CD4-positive, alpha-beta T cell treated with Interleukin-21 for 1 hour (primary cell): ENCODE measurements around the gene PLBD2.

Experiments used
- DNase-seq: peaks from one replicate; pipeline ENCODE4 v3.0.0-alpha.2; 2020

PLBD2 gene

GRCh38 chr12:113371808-113372207 lies 13.4 kb downstream of the PLBD2 start:
- DNase-seq = no peak

- no peak for DNase-seq
Observed at GRCh38 chr12:113372371-113372770, 14.0 kb downstream of the PLBD2 start.

GRCh38 chr12:113373440-113373839 lies 15.1 kb downstream of the PLBD2 start:
- no peak for DNase-seq

GRCh38 chr12:113373969-113374368 lies 15.6 kb downstream of the PLBD2 start:
- DNase-seq = no peak

GRCh38 chr12:113374823-113375428 lies 16.5 kb downstream of the PLBD2 start:
- no peak for DNase-seq

GRCh38 chr12:113378291-113378690 lies 19.9 kb downstream of the PLBD2 start:
- DNase-seq = no peak

GRCh38 chr12:113381220-113381619 lies 22.8 kb downstream of the PLBD2 start:
- DNase-seq = no peak

GRCh38 chr12:113382206-113382605 lies 23.8 kb downstream of the PLBD2 start:
- no peak for DNase-seq

- DNase-seq = no peak
Observed at GRCh38 chr12:113384778-113385177, 26.4 kb downstream of the PLBD2 start.

GRCh38 chr12:113385282-113385882 lies 27.0 kb downstream of the PLBD2 start:
- no peak for DNase-seq

GRCh38 chr12:113386866-113387566 lies 28.6 kb downstream of the PLBD2 start:
- DNase-seq = no peak

GRCh38 chr12:113387631-113388030 lies 29.2 kb downstream of the PLBD2 start:
- no peak for DNase-seq

GRCh38 chr12:113388351-113388750 lies 30.0 kb downstream of the PLBD2 start:
- DNase-seq = no peak

- no peak for DNase-seq
Observed at GRCh38 chr12:113390064-113391043, 32.0 kb downstream of the PLBD2 start.

GRCh38 chr12:113391145-113391544 lies 32.8 kb downstream of the PLBD2 start:
- DNase-seq = no peak

- DNase-seq = no peak
Observed at GRCh38 chr12:113391650-113392337, 33.4 kb downstream of the PLBD2 start.

GRCh38 chr12:113392520-113392919 lies 34.1 kb downstream of the PLBD2 start:
- DNase-seq = no peak

GRCh38 chr12:113392988-113393579 lies 34.7 kb downstream of the PLBD2 start:
- DNase-seq = no peak

- no peak for DNase-seq
Observed at GRCh38 chr12:113393749-113394148, 35.4 kb downstream of the PLBD2 start.

GRCh38 chr12:113395119-113395518 lies 36.7 kb downstream of the PLBD2 start:
- DNase-seq = no peak

- DNase-seq = no peak
Observed at GRCh38 chr12:113396200-113396599, 37.8 kb downstream of the PLBD2 start.
